ENCODE measurements around the gene KANTR.

KANTR gene

DNA sequence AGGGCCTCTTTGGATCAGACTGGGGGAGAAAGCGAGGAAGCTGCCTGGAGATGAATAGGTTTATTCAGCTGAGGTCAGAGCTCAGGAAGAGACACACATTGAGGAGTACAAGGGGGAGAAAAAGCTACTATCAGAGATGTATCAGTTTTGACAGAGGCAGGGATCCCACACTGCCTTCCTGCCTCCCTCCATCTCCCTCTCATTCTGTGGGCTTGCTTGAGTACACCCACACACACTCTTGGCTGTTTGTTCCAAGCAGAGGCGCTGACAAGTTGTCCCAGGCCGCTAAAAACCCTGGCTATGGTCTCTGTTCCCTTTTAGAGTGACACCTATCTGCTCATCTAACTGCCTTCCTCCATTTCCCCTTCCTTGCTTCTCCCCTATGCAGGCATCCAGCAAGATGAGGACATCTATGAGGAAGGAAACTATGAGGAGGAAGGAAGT, 6.5 kb upstream of the KANTR start:
- no peak for DNase-seq (ENCODE audit: low read depth in 2 of 2)
- TF ChIP-seq, protein P1, sequence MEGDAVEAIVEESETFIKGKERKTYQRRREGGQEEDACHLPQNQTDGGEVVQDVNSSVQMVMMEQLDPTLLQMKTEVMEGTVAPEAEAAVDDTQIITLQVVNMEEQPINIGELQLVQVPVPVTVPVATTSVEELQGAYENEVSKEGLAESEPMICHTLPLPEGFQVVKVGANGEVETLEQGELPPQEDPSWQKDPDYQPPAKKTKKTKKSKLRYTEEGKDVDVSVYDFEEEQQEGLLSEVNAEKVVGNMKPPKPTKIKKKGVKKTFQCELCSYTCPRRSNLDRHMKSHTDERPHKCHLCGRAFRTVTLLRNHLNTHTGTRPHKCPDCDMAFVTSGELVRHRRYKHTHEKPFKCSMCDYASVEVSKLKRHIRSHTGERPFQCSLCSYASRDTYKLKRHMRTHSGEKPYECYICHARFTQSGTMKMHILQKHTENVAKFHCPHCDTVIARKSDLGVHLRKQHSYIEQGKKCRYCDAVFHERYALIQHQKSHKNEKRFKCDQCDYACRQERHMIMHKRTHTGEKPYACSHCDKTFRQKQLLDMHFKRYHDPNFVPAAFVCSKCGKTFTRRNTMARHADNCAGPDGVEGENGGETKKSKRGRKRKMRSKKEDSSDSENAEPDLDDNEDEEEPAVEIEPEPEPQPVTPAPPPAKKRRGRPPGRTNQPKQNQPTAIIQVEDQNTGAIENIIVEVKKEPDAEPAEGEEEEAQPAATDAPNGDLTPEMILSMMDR (IDR thresholded peaks at IDR 0.05; ENCODE audit: low read depth, low read length), result no peak
- H3K4me3 ChIP-seq (replicated peaks in 1 of 2; ENCODE audit: low read depth in 2 of 2, low read length in 2 of 2), result no peak overlapping the region

DNA sequence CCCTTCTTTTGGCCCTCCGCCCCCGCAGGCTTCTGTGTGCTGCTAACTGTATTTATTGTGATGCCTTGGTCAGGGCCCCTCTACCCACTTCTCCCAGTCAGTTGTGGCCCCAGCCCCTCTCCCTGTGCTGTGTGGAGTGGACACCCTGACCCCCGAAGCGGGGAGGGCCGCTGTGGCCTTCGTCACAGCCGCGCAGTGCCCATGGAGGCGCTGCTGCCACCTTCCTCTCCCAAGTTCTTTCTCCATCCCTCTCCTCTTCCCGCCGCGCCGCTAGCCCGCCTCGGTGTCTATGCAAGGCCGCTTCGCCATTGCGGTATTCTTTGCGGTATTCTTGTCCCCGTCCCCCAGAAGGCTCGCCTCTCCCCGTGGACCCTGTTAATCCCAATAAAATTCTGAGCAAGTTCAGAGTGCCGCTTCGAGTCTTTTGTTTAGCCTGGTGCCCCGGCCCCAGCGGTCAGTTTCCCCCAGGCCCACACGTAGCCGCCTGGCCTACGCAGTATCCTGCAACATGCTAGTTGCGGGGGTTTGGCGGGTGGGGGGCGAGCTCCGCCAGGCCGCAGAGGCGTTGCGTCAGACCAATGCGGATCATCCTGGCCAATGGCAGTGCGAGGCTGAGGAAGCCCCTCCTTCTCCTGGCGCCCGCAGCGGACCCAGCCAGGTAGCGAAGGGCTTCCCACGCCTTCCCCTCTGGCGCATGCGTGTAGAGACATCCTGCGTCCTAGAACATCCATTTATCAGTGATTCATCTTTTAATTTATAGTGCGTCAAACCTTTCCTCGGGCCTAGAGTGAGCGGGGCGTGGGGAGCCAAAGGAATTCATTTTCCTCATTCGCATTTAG, 5.6 kb upstream of the KANTR start:
- peak overlapping the region; percentile 26 to 32 for H3K4me3 ChIP-seq (replicated peaks in 1 of 2; ENCODE audit: low read depth in 2 of 2, low read length in 2 of 2)
- DNase-seq (ENCODE audit: low read depth in 2 of 2), result peak; percentile 81 to 88
- TF ChIP-seq, protein P1 (IDR thresholded peaks at IDR 0.05; ENCODE audit: low read depth, low read length), result no peak

DNA sequence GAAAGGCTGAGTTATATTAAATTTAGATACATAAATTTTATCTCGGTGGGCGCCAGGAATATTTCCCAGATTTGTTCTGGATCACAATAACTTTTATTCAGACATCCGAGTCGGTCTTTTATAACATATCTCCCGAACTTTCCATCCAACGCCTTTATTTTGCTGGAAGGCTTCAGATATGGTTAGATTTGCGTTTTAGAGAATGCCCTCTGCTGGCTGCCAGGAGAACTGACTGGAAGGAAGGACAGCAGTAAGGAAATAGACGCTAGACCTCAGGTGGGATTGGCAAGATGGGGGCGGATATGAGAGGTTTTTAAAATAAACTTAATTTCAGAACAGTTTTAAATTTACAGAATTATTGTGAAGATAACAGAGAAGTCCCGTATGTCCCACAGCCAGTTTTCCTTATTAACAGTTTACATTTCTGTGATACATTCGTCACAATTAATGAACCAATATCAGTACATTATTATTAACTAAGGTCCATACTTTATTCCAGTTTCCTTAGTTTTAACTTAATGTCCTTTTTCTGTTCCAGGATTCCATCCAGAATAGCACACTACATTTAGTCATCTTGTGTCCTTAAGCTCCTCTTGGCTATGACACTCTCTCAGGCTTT, 4.6 kb upstream of the KANTR start:
- TF ChIP-seq, protein P1 (IDR thresholded peaks at IDR 0.05; ENCODE audit: low read depth, low read length), result peak; percentile 73
- peak overlapping the region; percentile 26 to 32 for H3K4me3 ChIP-seq (replicated peaks in 1 of 2; ENCODE audit: low read depth in 2 of 2, low read length in 2 of 2)
- peak; percentile 75 to 78 for DNase-seq (ENCODE audit: low read depth in 2 of 2)

DNA sequence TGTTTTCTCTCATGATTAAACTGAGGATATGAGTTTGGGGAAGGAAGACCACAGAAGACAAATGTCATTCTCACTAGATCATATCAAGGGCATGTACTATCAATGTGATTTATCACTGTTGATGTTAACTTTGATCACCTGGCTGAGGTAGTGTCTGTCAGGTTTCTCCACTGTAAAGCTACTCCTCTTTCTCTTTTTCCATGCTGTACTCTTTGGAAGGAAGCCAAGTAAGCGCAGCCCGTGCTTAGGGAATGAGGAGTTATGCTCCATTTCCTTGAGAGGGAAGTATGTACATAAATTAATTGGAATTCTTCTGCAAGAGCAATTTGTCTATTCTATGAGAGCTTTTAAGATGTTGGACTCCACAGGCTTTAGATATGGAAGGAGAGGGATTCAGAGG, 4.0 kb upstream of the KANTR start:
- DNase-seq (ENCODE audit: low read depth in 2 of 2), result no peak
- TF ChIP-seq, protein P1 (IDR thresholded peaks at IDR 0.05; ENCODE audit: low read depth, low read length), result no peak
- H3K4me3 ChIP-seq (replicated peaks in 1 of 2; ENCODE audit: low read depth in 2 of 2, low read length in 2 of 2), result no peak overlapping the region

DNA sequence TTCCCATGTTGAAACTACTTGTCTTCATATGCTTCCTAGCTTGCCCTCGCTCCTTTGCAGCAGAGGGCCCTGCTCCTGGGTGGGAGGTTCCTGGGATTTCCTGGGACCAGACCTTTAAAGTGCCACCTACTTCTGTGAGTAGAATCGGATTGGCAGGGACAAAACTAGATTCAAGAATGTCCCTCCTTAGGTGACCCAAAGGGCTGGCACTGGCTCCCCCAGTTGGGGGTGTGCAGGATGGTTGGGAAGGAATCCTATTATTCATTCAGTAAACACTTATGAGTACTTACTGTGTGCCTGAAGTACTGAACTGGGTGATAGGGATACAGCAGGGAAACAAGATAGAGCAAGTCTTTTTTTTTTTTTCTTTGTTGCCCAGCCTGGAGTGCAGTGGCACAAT, 2.6 kb upstream of the KANTR start:
- no peak overlapping the region for H3K4me3 ChIP-seq (replicated peaks in 1 of 2; ENCODE audit: low read depth in 2 of 2, low read length in 2 of 2)
- no peak for DNase-seq (ENCODE audit: low read depth in 2 of 2)
- TF ChIP-seq, protein P1 (IDR thresholded peaks at IDR 0.05; ENCODE audit: low read depth, low read length), result no peak

DNA sequence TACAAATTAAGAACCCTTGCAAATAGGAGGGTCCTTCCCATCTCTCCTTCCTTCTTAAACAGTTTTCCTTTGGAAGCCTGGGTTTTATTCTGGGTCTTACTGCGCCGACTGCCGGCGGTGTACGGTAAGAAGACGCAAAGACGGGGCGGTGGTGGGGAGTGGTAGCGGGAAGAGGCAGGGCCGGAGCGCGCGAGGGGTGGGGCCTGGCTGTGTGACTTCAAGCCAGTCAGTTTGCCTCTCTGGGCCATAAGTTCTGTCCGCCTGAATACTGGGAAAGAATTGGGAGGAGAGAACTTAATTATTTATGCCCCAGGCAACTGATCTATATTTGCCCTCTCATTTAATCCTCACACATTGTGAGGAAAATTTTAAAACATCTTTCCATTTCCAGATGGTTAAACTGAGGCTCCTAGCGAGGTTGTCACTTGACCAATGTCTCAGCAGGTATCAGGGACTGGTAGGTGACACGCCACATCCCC, 726 bp upstream of the KANTR start:
- peak overlapping the region; percentile 41 to 53 for H3K4me3 ChIP-seq (replicated peaks in 1 of 2; ENCODE audit: low read depth in 2 of 2, low read length in 2 of 2)
- TF ChIP-seq, protein P1 (IDR thresholded peaks at IDR 0.05; ENCODE audit: low read depth, low read length), result peak; percentile 58
- DNase-seq (ENCODE audit: low read depth in 2 of 2), result peak; percentile 86

All from cardiac fibroblast (primary cell).